HepG2 (cell line): ENCODE data around the gene SYNGR4.

ENCODE experiments used
- MAX ChIP-seq: IDR thresholded peaks from 2 replicates; pipeline ENCODE4 v1.6.1; 2012; ENCODE audit warnings: inconsistent platforms
- TAF1 ChIP-seq: sonication (generic); formaldehyde crosslinking; IDR thresholded peaks from 2 replicates; pipeline ENCODE4 v1.4.0; 2020; ENCODE audit warnings: missing genetic modification reagents
- TFE3 ChIP-seq: IDR thresholded peaks from 2 replicates; pipeline ENCODE4 v1.6.1; 2016
- ZNF235 ChIP-seq: sonication (generic); formaldehyde crosslinking; IDR thresholded peaks from 2 replicates; pipeline ENCODE4 v1.8.1; 2023; ENCODE audit warnings: mild to moderate bottlenecking, missing genetic modification reagents, borderline replicate concordance

- TF ChIP-seq ZNF235 (CRISPR knock-in tag) (no peak), TAF1 (peak; percentile 48; the same call in 1 of the 2 replicates), MAX (no peak), TFE3 (no peak)
These were observed 27.2 kb downstream of the SYNGR4 start, which contains the start of gene KDELR1 for GRCh38 chr19:48391100-48392005.
